H1 (cell line): ENCODE measurements around the gene PRIMA1. TPM values are rescaled to one million over a fixed set of nuclear protein-coding genes. Genes with fewer than 3 reads are reported as not detected.

ENCODE experiments used
- CTCF ChIA-PET: fragments of 300-600 bp; sonication (Branson Sonifier 250); formaldehyde crosslinking; loops from one replicate; lab custom pipeline; 2021; ENCODE audit not compliant: partially characterized antibody; lab: Charles Lee
- POLR2A ChIA-PET: fragments of 300-600 bp; sonication (Branson Sonifier 250); formaldehyde crosslinking; loops from one replicate; lab custom pipeline; 2021; ENCODE audit warnings: inconsistent platforms; ENCODE audit not compliant: partially characterized antibody; lab: Charles Lee
- DNase-seq, 2 experiments: peaks; one replicate each; pipeline versions ENCODE4 v3.0.0 to v3.0.0-alpha.2; 2010 to 2022; ENCODE audit warnings: low spot score in 2 of 2, low read depth in 1 of 2, mixed read lengths in 1 of 2
- FAIRE-seq: peaks from 2 replicates; lab custom pipeline; 2011; peaks lifted over from hg19 to GRCh38; lab: Jason Lieb, UNC
- H2AFZ ChIP-seq: 2 replicates; pipeline ENCODE4 v1.8.1; 2012; ENCODE audit warnings: low read length, inconsistent platforms
- H2AK5ac ChIP-seq: 2 replicates; pipeline ENCODE4 v1.6.1; 2013; ENCODE audit warnings: low read depth, low read length
- H2BK120ac ChIP-seq: replicated peaks from 2 replicates; pipeline ENCODE3; 2013; ENCODE audit warnings: low read depth, low read length, inconsistent platforms
- H2BK12ac ChIP-seq: 2 replicates; pipeline ENCODE4 v1.6.1; 2013; ENCODE audit warnings: low read depth, low read length
- H2BK15ac ChIP-seq: 2 replicates; pipeline ENCODE4 v1.6.1; 2013; ENCODE audit warnings: low read length
- H2BK20ac ChIP-seq: 2 replicates; pipeline ENCODE4 v1.6.1; 2013; ENCODE audit warnings: low read length
- H2BK5ac ChIP-seq: 2 replicates; pipeline ENCODE4 v1.6.1; 2013; ENCODE audit warnings: low read depth, low read length
- H3K14ac ChIP-seq: 2 replicates; pipeline ENCODE4 v1.6.1; 2013; ENCODE audit warnings: inconsistent platforms; ENCODE audit not compliant: insufficient read length
- H3K18ac ChIP-seq: 2 replicates; pipeline ENCODE4 v1.6.1; 2013; ENCODE audit warnings: low read length; ENCODE audit errors: extremely low read depth
- H3K23ac ChIP-seq: 2 replicates; pipeline ENCODE4 v1.6.1; 2013; ENCODE audit warnings: inconsistent platforms; ENCODE audit not compliant: insufficient read length
- H3K23me2 ChIP-seq: 2 replicates; pipeline ENCODE4 v1.6.1; 2013; ENCODE audit warnings: low read depth, low read length
- H3K27ac ChIP-seq: 2 replicates; pipeline ENCODE4 v1.6.1; 2011; ENCODE audit warnings: low read depth, low read length, inconsistent platforms
- H3K27me3 ChIP-seq, 4 experiments: replicated peaks in 1 of 4; 1 replicate in 1 of 4; 2 replicates in 3 of 4; pipeline versions ENCODE4 v1.6.1 to v1.8.1; 2011 to 2013; ENCODE audit warnings: low read length in 3 of 4, mild to moderate bottlenecking in 3 of 4, inconsistent platforms in 2 of 4, mixed read lengths in 2 of 4, moderate library complexity in 1 of 4; ENCODE audit not compliant: control insufficient read depth in 3 of 4, insufficient read depth in 3 of 4; ENCODE audit errors: extremely low read depth in 1 of 4
- H3K36me3 ChIP-seq, 4 experiments: 2 replicates each; pipeline versions ENCODE4 v1.6.1 to v1.8.1; 2011 to 2013; ENCODE audit warnings: mild to moderate bottlenecking in 4 of 4, low read length in 3 of 4, moderate library complexity in 2 of 4, control low read depth in 1 of 4, inconsistent platforms in 1 of 4; ENCODE audit not compliant: insufficient read depth in 4 of 4, control insufficient read depth in 2 of 4
- H3K4ac ChIP-seq: replicated peaks from 2 replicates; pipeline ENCODE3; 2013; ENCODE audit warnings: low read length, low read depth, mixed read lengths, inconsistent platforms; ENCODE audit not compliant: insufficient read length
- H3K4me1 ChIP-seq, 4 experiments: replicated peaks in 1 of 4; 1 replicate in 1 of 4; 2 replicates in 3 of 4; pipeline versions ENCODE4 v1.6.1 to v1.8.1; 2011 to 2013; ENCODE audit warnings: low read length in 3 of 4, inconsistent platforms in 2 of 4, mixed read lengths in 1 of 4; ENCODE audit not compliant: insufficient read depth in 4 of 4, control insufficient read depth in 3 of 4
- H3K4me2 ChIP-seq, 2 experiments: 2 replicates each; pipeline versions ENCODE4 v1.6.1 to v1.8.1; 2011 to 2013; ENCODE audit warnings: low read depth in 2 of 2, low read length in 2 of 2, control low read depth in 1 of 2, inconsistent platforms in 1 of 2, mild to moderate bottlenecking in 1 of 2; ENCODE audit not compliant: insufficient read depth in 1 of 2
- H3K4me3 ChIP-seq, 4 experiments: fragments of 200-600, 300-600 bp in 1 of 4; sonication (generic), shearing (Covaris generic), sonication (Bioruptor Twin) in 1 of 4; 2 replicates each; pipeline versions ENCODE4 v1.5.1 to v1.8.1; 2011 to 2016; ENCODE audit warnings: low read length in 4 of 4, low read depth in 3 of 4, control low read depth in 2 of 4, inconsistent platforms in 2 of 4, mild to moderate bottlenecking in 2 of 4, mixed read lengths in 1 of 4, moderate library complexity in 1 of 4; ENCODE audit not compliant: insufficient read depth in 2 of 4; ENCODE audit errors: extremely low read depth in 1 of 4
- H3K56ac ChIP-seq: replicated peaks from 2 replicates; pipeline ENCODE3; 2013; ENCODE audit warnings: low read depth, mild to moderate bottlenecking, mixed read lengths, low read length, inconsistent platforms; ENCODE audit not compliant: insufficient read length
- H3K79me1 ChIP-seq: 2 replicates; pipeline ENCODE4 v1.6.1; 2013; ENCODE audit warnings: low read depth, low read length, control low read depth
- H3K79me2 ChIP-seq, 2 experiments: 2 replicates each; pipeline versions ENCODE4 v1.6.1 to v1.8.1; 2012 to 2013; ENCODE audit warnings: low read length in 2 of 2, mild to moderate bottlenecking in 2 of 2, inconsistent platforms in 1 of 2; ENCODE audit not compliant: insufficient read depth in 2 of 2, control insufficient read depth in 1 of 2
- H3K9ac ChIP-seq, 4 experiments: replicated peaks in 1 of 4; 1 replicate in 1 of 4; 2 replicates in 3 of 4; pipeline versions ENCODE4 v1.6.1 to v1.8.1; 2011 to 2013; ENCODE audit warnings: low read depth in 3 of 4, low read length in 3 of 4, control low read depth in 2 of 4, mild to moderate bottlenecking in 2 of 4, moderate library complexity in 2 of 4, inconsistent platforms in 1 of 4; ENCODE audit errors: extremely low read depth in 1 of 4
- H3K9me3 ChIP-seq, 2 experiments: 2 replicates each; pipeline versions ENCODE4 v1.6.1 to v1.8.1; 2012 to 2013; ENCODE audit warnings: mild to moderate bottlenecking in 2 of 2, moderate library complexity in 2 of 2, control low read depth in 1 of 2, inconsistent platforms in 1 of 2, low read depth in 1 of 2, low read length in 1 of 2, mixed read lengths in 1 of 2; ENCODE audit not compliant: insufficient read depth in 2 of 2
- H4K20me1 ChIP-seq, 2 experiments: replicated peaks in 1 of 2; 2 replicates each; pipeline versions ENCODE3 to v1.8.1; 2011 to 2013; ENCODE audit warnings: inconsistent platforms in 2 of 2, low read length in 2 of 2, mild to moderate bottlenecking in 1 of 2; ENCODE audit not compliant: insufficient read depth in 2 of 2, control insufficient read depth in 1 of 2
- H4K5ac ChIP-seq: 2 replicates; pipeline ENCODE4 v1.6.1; 2013; ENCODE audit warnings: low read length, low read depth, mixed read lengths, inconsistent platforms; ENCODE audit not compliant: insufficient read length
- H4K8ac ChIP-seq: 2 replicates; pipeline ENCODE4 v1.8.0; 2013; ENCODE audit warnings: mild to moderate bottlenecking, moderate library complexity, low read length, inconsistent platforms; ENCODE audit not compliant: insufficient read depth; ENCODE audit errors: extremely low read depth
- H4K91ac ChIP-seq: replicated peaks from 2 replicates; pipeline ENCODE3; 2013; ENCODE audit warnings: low read length, mixed read lengths, inconsistent platforms; ENCODE audit not compliant: insufficient read length
- CHD1 ChIP-seq: IDR thresholded peaks from 2 replicates; pipeline ENCODE4 v1.6.1; 2012; ENCODE audit warnings: low read depth, low read length, improper control_type of control experiment
- EGR1 ChIP-seq: IDR thresholded peaks from 2 replicates; pipeline ENCODE4 v1.6.1; 2011; ENCODE audit warnings: low read depth, low read length, borderline replicate concordance
- EP300 ChIP-seq, 2 experiments: IDR thresholded peaks; 1 replicate in 1 of 2; 2 replicates in 1 of 2; pipeline ENCODE4 v1.6.1; 2011 to 2012; ENCODE audit warnings: low read depth in 2 of 2, low read length in 2 of 2, mild to moderate bottlenecking in 2 of 2, borderline replicate concordance in 1 of 2, inconsistent platforms in 1 of 2, moderate library complexity in 1 of 2
- WGBS, 2 experiments: shearing (Covaris generic) in 1 of 2; methylation state at CpG; one replicate each; pipeline versions ENCODE4 v1.1.6 to v1.1.7; 2013 to 2015; ENCODE audit warnings: low lambda C conversion rate in 2 of 2, mixed read lengths in 2 of 2, inconsistent platforms in 1 of 2, low coverage in 1 of 2, missing lambda C conversion rate in 1 of 2; ENCODE audit not compliant: insufficient replicate concordance in 2 of 2, insufficient coverage in 1 of 2, insufficient read length in 1 of 2; ENCODE audit errors: extremely low coverage in 1 of 2, missing lambda C conversion rate in 1 of 2; 5-methylcytosine and 5-hydroxymethylcytosine counted together
- polyA plus RNA-seq, 7 experiments: library from polyadenylated mRNA; depleted of rRNA in 3 of 7; stranded (reverse) in 5 of 7; unstranded in 2 of 7; fragments of >200 nt in 5 of 7; fragments of 200-250 nt in 2 of 7; gene quantifications; 1 replicate in 5 of 7; 2 replicates in 1 of 7; 4 replicates in 1 of 7; pipeline versions ENCODE4 v1.2.1 to v1.2.3, GENCODE V29; 2011 to 2013; ENCODE audit warnings: missing spikeins in 2 of 7, mixed read lengths in 2 of 7
- total RNA-seq: library from RNA; stranded (reverse); fragmentation: NEBNext Ultra II Directional; extraction: Animal tissue kit (Norgen Biotek cat#: 25700); gene quantifications from 2 replicates; pipeline ENCODE4 v1.2.1, GENCODE V29; 2021

PRIMA1 gene
- total and polyA plus RNA-seq, 2 of the 8 experiments (the other 6 are each of a cell fraction or from before 2014, with no cell fraction given) = 2.8 to 4.5 TPM

DNA sequence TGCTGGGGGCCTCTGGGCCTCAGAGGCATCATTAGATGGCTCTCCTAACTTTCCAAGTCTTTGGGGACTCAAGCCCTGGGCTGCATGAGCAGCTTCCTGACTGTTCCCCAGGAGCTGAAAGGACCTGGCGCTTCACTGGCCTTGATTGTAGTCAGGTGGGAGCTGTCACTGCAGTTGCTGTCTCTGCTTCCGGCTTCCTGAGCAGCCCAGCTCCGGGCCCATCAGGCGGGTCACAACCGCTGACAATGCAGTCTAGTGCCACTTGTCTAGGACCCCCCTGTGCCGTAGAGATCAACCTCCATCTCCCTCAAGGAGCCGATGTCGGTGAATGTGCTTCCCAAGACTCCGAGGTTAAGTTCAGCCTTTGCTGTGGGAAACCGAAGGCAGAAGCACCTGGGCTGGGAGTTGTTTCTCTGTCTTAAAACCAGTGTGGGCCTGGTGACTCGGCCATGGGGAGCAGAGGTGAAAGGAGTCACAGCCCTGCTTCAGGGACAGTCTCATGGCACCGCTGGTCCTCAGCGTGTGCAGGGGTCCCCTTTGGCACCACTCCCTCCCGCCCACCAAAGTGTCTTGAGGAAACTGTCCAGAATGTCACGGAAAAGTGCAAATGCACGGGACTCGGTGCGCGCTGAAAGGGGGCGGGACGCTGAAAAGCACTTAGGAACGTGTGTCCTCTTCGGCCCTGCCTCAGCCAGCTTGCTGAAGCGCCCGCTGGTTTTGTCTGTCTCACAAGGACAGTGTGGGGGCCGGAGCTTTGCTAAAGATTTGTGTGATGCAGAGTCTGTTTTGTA is 44.8 kb downstream of the PRIMA1 start:
- H3K9me3 ChIP-seq = no peaks in the 10 kb centered on the region
- no peak overlapping the region for H3K14ac ChIP-seq
- TF ChIP-seq EGR1 = no peak
- no peak for TF ChIP-seq EP300 (IDR thresholded peaks at IDR 0.05; ENCODE audit: borderline replicate concordance in 1 of 2, low read depth in 2 of 2, low read length in 2 of 2)
- no peak for TF ChIP-seq CHD1
- TF ChIP-seq, all 59 proteins: peak for 0
- no peaks in the 10 kb centered on the region for H3K36me3 ChIP-seq
- no peak overlapping the region for H2BK12ac ChIP-seq
- no peak overlapping the region for H4K8ac ChIP-seq
- WGBS, 2 experiments = 91% methylated on average over 25 of the region's 26 CpGs; no CpG with 5 or more reads in 1 of the 2 experiments
- H3K4me3 ChIP-seq = no peak overlapping the region
- no peak overlapping the region for H3K56ac ChIP-seq
- no peak overlapping the region for H3K4ac ChIP-seq
- peaks cover 0 to 3% of the 10 kb centered on the region in 2 experiments for H4K20me1 ChIP-seq
- peaks cover 0 to 15% (median 6%) of the 10 kb centered on the region in 4 experiments; a peak in 4 of 7 replicates for H3K4me1 ChIP-seq
- H3K9ac ChIP-seq = no peak overlapping the region
- H3K27ac ChIP-seq = no peak overlapping the region
- no peak overlapping the region for H2BK20ac ChIP-seq
- no peak overlapping the region for H2BK15ac ChIP-seq
- no peaks in the 10 kb centered on the region for H3K79me2 ChIP-seq
- H3K79me1 ChIP-seq = no peaks in the 10 kb centered on the region
- peaks cover 7% of the 10 kb centered on the region; the same call in 1 of the 2 replicates for H3K23me2 ChIP-seq
- no peak overlapping the region for H2AK5ac ChIP-seq
- no peaks in the 10 kb centered on the region for H3K27me3 ChIP-seq
- POLR2A ChIA-PET = no interaction called here
- CTCF ChIA-PET = interaction anchor here (0.7 to 1.6 kb wide), 6 partner anchors 11 to 197 kb away, joined by 3 to 4 read pairs (median 3); no protein-coding TSS in a partner anchor
- no peak for DNase-seq
- H4K5ac ChIP-seq = no peak overlapping the region
- H3K23ac ChIP-seq = no peak overlapping the region
- no peak overlapping the region for H4K91ac ChIP-seq
- no peak overlapping the region for H3K4me2 ChIP-seq
- no peak overlapping the region for H2BK5ac ChIP-seq
- H2BK120ac ChIP-seq = no peak overlapping the region
- FAIRE-seq = no peak
- no peak overlapping the region for H3K18ac ChIP-seq
- H2AFZ ChIP-seq = no peak overlapping the region; the same call in 1 of the 2 replicates
